K562 (cell line): ENCODE results near the gene CFAP298. TPM values are rescaled to one million over a fixed set of nuclear protein-coding genes. Genes with fewer than 3 reads are reported as not detected.
A peak's percentile ranks its signal among the peaks of the same experiment; 100 is the strongest.

Experiments
- CHD1 ChIP-seq: fragments of 200-600 bp; sonication (generic); IDR thresholded peaks from one replicate; pipeline ENCODE4 v1.6.1; 2012; ENCODE audit warnings: mild to moderate bottlenecking, moderate library complexity, low read length, inconsistent platforms
- PRDM10 ChIP-seq: fragments of 450-650 bp; IDR thresholded peaks from 2 replicates; pipeline ENCODE4 v1.6.1; 2018; ENCODE audit not compliant: partially characterized antibody
- ZC3H4 ChIP-seq: sonication (generic); formaldehyde crosslinking; IDR thresholded peaks from 2 replicates; pipeline ENCODE4 v1.9.0; 2021; ENCODE audit warnings: missing genetic modification reagents, borderline replicate concordance
- polyA plus RNA-seq, 8 experiments: library from polyadenylated mRNA; depleted of rRNA in 4 of 8; stranded (reverse) in 5 of 8; unstranded in 3 of 8; fragments of >200 nt; fragmentation: Nextera tagmentation in 2 of 8; fragmentation: Illumina TruSeq in 1 of 8; extraction: Ambion mirVana in 2 of 8; extraction: Trizol in 1 of 8; gene quantifications; 2 replicates each; pipeline versions ENCODE4 v1.2.1 to v1.2.3, GENCODE V29; 2011 to 2014; ENCODE audit warnings: inconsistent platforms in 1 of 8, missing spikeins in 1 of 8
- total RNA-seq, 7 experiments: library from RNA; depleted of rRNA in 6 of 7; stranded (reverse); fragments of >200 nt in 6 of 7; fragmentation: Illumina TruSeq in 2 of 7; extraction: Trizol in 2 of 7; gene quantifications; 2 replicates each; pipeline versions ENCODE4 v1.2.1 to v1.2.3, GENCODE V29; 2011 to 2021; ENCODE audit warnings: low replicate concordance in 1 of 7
- TF ChIP-seq, protein P1 (sequence below): fragments of 450-650 bp; IDR thresholded peaks from 2 replicates; pipeline ENCODE4 v1.6.1; 2016; ENCODE audit warnings: borderline replicate concordance
- TF ChIP-seq, protein P2 (sequence below), 2 experiments: fragments of 450-650 bp; formaldehyde crosslinking in 1 of 2; IDR thresholded peaks; 2 replicates each; pipeline versions ENCODE4 v1.4.0 to v1.6.1; 2014 to 2020; ENCODE audit warnings: mild to moderate bottlenecking in 2 of 2, borderline replicate concordance in 1 of 2, low read depth in 1 of 2
- TF ChIP-seq, protein P3 (sequence below), 2 experiments: fragments of 450-650 bp; IDR thresholded peaks; 2 replicates each; pipeline ENCODE4 v1.6.1; 2016
- TF ChIP-seq, protein P4 (sequence below), 2 experiments: IDR thresholded peaks; 2 replicates each; pipeline ENCODE4 v1.6.1; 2012; ENCODE audit warnings: improper control_type of control experiment in 2 of 2, low read depth in 2 of 2, low read length in 2 of 2, borderline replicate concordance in 1 of 2

The CFAP298 gene
- total and polyA plus RNA-seq, 9 of the 15 experiments (the other 6 are each of a cell fraction or from before 2014, with no cell fraction given): 31.4 to 178 (median 89.7) TPM

- TF ChIP-seq, protein P1, sequence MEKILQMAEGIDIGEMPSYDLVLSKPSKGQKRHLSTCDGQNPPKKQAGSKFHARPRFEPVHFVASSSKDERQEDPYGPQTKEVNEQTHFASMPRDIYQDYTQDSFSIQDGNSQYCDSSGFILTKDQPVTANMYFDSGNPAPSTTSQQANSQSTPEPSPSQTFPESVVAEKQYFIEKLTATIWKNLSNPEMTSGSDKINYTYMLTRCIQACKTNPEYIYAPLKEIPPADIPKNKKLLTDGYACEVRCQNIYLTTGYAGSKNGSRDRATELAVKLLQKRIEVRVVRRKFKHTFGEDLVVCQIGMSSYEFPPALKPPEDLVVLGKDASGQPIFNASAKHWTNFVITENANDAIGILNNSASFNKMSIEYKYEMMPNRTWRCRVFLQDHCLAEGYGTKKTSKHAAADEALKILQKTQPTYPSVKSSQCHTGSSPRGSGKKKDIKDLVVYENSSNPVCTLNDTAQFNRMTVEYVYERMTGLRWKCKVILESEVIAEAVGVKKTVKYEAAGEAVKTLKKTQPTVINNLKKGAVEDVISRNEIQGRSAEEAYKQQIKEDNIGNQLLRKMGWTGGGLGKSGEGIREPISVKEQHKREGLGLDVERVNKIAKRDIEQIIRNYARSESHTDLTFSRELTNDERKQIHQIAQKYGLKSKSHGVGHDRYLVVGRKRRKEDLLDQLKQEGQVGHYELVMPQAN: 0 out of 2 replicates have a peak, but pooled peaks have one; percentile 8
- TF ChIP-seq, protein P2, sequence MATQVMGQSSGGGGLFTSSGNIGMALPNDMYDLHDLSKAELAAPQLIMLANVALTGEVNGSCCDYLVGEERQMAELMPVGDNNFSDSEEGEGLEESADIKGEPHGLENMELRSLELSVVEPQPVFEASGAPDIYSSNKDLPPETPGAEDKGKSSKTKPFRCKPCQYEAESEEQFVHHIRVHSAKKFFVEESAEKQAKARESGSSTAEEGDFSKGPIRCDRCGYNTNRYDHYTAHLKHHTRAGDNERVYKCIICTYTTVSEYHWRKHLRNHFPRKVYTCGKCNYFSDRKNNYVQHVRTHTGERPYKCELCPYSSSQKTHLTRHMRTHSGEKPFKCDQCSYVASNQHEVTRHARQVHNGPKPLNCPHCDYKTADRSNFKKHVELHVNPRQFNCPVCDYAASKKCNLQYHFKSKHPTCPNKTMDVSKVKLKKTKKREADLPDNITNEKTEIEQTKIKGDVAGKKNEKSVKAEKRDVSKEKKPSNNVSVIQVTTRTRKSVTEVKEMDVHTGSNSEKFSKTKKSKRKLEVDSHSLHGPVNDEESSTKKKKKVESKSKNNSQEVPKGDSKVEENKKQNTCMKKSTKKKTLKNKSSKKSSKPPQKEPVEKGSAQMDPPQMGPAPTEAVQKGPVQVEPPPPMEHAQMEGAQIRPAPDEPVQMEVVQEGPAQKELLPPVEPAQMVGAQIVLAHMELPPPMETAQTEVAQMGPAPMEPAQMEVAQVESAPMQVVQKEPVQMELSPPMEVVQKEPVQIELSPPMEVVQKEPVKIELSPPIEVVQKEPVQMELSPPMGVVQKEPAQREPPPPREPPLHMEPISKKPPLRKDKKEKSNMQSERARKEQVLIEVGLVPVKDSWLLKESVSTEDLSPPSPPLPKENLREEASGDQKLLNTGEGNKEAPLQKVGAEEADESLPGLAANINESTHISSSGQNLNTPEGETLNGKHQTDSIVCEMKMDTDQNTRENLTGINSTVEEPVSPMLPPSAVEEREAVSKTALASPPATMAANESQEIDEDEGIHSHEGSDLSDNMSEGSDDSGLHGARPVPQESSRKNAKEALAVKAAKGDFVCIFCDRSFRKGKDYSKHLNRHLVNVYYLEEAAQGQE (IDR thresholded peaks at IDR 0.05; ENCODE audit: borderline replicate concordance): 0 out of 2 replicates have a peak, but pooled peaks have one; percentile 10
- TF ChIP-seq, protein P2 (CRISPR knock-in tag; IDR thresholded peaks at IDR 0.05; ENCODE audit: low read depth): no peak
- TF ChIP-seq, protein P3, sequence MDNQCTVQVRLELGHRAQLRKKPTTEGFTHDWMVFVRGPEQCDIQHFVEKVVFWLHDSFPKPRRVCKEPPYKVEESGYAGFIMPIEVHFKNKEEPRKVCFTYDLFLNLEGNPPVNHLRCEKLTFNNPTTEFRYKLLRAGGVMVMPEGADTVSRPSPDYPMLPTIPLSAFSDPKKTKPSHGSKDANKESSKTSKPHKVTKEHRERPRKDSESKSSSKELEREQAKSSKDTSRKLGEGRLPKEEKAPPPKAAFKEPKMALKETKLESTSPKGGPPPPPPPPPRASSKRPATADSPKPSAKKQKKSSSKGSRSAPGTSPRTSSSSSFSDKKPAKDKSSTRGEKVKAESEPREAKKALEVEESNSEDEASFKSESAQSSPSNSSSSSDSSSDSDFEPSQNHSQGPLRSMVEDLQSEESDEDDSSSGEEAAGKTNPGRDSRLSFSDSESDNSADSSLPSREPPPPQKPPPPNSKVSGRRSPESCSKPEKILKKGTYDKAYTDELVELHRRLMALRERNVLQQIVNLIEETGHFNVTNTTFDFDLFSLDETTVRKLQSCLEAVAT (IDR thresholded peaks at IDR 0.05): 0 out of 4 replicates have a peak, but pooled peaks of 1 of the 2 experiments have one; percentile 14
- TF ChIP-seq PRDM10 (peak; percentile 18), ZC3H4 (CRISPR knock-in tag) (0 out of 2 replicates have a peak, but pooled peaks have one; percentile 20), CHD1 (peak; percentile 84)
- TF ChIP-seq, protein P4, sequence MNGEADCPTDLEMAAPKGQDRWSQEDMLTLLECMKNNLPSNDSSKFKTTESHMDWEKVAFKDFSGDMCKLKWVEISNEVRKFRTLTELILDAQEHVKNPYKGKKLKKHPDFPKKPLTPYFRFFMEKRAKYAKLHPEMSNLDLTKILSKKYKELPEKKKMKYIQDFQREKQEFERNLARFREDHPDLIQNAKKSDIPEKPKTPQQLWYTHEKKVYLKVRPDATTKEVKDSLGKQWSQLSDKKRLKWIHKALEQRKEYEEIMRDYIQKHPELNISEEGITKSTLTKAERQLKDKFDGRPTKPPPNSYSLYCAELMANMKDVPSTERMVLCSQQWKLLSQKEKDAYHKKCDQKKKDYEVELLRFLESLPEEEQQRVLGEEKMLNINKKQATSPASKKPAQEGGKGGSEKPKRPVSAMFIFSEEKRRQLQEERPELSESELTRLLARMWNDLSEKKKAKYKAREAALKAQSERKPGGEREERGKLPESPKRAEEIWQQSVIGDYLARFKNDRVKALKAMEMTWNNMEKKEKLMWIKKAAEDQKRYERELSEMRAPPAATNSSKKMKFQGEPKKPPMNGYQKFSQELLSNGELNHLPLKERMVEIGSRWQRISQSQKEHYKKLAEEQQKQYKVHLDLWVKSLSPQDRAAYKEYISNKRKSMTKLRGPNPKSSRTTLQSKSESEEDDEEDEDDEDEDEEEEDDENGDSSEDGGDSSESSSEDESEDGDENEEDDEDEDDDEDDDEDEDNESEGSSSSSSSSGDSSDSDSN (IDR thresholded peaks at IDR 0.05; ENCODE audit: borderline replicate concordance in 1 of 2, low read depth in 2 of 2, low read length in 2 of 2): peak; percentile 43 to 73; a peak in 1 of 4 replicates
These were observed 643 bp downstream of the CFAP298 start (continued) for GRCh38 chr21:32611471-32611997.
